Jurkat, Clone E6-1 (cell line): ENCODE data around the gene NDUFA13.
A peak's percentile ranks its signal among the peaks of the same experiment; 100 is the strongest.

Source experiments
- DNase-seq: peaks from one replicate; pipeline ENCODE4 v3.0.0-alpha.2; 2011; ENCODE audit warnings: low read depth, low spot score
- H3K4me3 ChIP-seq: 2 replicates; pipeline ENCODE4 v1.5.1; 2011; ENCODE audit warnings: mild to moderate bottlenecking, low read length, control low read depth, moderate library complexity

NDUFA13 gene

DNA sequence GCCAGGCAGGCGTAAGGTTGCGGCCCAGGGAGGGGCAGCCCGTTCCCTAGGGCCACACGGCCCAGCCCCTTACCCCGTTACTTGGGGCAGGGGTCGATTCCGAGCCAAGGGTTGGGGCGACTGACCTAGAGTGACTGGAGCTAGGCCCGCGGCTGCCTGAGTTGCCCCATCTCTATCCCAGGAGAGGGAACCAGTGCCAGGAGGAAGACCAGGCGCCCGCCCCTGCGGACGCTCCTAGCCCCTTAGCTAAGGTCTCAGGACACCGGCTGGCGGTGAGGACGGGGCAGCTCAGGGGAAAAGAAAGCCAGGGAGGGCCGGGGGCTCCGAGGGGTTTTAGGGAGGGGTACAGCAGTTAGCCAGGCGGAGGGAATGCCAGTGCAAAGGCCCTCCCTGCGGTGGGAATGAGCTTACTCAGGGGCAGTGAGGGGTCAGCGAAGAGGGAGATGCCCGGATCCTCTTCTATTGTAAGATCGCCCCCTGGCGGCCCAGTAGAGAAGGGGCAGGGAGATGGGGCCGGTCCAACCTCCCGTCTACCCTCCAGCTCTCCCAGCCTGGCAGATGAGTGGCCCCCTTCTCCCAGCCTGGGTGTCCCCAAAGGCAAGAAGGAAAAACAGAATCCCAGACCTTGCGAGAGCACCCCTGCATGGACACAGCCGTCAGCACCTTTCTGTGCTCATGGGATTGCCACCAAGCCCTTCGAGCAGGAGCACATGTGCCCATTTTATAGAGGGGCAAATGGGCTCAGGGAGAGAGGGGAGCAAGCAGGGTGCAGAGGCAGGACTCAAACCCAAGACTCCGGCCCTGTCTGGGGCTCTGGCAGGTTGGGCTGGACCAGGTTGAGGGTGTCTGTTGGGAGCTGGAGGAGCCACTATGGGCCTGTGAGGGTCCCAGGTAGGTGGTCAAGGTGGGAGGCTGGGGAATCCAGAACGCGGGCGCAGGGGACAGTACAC, 38.3 kb downstream of the NDUFA13 start:
- DNase-seq, result peak; percentile 17

DNA sequence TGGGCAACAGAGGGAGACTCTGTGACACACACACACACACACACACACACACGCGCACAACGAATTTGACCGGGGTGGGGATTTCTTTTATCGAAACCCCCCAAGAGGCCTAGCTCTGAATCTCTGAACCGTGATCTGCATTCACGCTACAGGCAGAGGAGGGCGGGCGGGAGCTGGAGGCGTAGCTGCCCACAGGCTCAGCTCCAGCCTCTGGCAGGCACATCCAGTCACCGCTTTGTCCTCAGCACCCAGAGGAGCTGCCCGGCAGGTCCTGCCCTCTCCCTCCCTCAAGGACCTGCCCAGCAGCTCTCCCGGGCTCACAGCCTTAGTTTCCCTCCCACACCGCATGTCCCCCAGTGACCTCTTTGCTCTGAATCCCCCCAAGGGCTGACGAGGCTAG, 42.0 kb downstream of the NDUFA13 start:
- no peak overlapping the region for H3K4me3 ChIP-seq
- DNase-seq, result no peak

More for the DNA sequence above, 38.3 kb downstream of the NDUFA13 start:
- H3K4me3 ChIP-seq, result no peak overlapping the region

DNA sequence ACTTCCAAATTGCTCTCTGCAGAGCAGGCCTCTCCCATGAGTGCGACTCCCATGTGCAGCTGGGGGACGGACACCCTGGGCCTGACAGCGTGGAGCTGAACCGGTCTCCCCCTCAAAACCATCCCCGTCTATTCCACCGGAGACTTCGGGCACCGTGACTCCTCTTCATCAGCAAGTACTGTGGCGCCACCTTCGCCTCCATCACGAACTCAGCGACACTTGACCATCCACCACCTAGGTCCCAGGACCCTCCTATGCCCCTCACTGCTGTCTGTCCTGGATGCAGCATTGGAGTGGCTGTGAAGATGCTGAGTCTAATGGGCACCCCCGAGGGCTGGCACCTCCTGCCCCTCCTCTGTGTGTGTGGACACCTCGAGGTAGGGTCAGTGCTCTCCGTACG, 42.6 kb downstream of the NDUFA13 start:
- no peak for DNase-seq
- H3K4me3 ChIP-seq, result no peak overlapping the region

DNA sequence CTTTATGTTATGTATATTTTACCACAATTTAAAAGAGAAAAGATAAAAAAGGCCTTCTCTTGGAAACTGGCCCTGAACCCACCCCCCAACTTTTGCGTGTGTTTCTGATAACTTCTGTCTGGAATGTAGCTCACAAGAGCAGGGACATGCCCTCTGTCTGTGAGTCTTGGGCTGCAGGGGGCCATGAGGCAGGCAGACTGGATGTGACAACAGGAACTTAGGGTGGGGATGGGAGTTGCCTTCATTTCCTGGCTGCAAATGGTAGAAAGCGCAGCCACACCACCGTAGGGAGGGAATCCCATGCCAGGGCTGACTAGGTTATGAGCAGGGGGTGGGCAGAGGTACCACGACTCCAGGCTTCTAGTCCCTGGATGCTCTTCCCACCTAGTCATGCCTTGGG, 43.9 kb downstream of the NDUFA13 start:
- H3K4me3 ChIP-seq, result no peak overlapping the region
- no peak for DNase-seq

DNA sequence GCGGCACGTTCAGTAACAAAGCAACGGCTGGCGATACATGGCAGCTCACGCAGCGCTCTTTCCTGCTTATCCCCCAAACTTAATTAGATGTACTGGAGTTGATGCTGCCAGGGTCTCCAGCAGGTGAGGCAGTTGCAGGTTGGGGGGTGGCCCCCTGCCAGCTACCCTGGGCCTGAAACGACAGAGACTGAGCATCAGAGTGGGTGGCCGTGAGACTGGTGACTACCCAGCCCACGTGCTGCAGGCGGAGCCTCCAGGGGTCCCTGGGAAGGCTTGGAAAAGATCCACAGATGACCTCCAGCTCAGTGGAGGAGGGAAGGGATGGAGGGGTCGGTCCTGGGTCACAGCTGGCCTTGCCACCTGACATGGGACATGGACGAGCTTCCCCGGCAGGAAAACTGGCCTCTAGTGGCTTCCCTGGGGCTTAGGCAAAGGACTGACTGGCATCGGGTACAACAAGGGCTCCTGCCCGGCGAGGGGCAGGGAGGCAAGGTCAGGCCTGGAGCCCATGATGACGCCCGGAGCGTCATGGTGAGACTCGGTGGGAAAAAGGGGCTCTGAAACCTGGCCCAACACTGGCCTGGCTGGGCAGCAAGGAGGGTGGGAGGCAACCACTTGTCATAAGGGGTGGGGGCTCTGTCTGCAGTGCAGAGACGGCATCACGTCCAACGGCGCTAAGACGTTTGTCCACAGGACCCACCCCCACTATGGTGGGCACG, 46.1 kb downstream of the NDUFA13 start:
- no peak overlapping the region for H3K4me3 ChIP-seq
- no peak for DNase-seq

DNA sequence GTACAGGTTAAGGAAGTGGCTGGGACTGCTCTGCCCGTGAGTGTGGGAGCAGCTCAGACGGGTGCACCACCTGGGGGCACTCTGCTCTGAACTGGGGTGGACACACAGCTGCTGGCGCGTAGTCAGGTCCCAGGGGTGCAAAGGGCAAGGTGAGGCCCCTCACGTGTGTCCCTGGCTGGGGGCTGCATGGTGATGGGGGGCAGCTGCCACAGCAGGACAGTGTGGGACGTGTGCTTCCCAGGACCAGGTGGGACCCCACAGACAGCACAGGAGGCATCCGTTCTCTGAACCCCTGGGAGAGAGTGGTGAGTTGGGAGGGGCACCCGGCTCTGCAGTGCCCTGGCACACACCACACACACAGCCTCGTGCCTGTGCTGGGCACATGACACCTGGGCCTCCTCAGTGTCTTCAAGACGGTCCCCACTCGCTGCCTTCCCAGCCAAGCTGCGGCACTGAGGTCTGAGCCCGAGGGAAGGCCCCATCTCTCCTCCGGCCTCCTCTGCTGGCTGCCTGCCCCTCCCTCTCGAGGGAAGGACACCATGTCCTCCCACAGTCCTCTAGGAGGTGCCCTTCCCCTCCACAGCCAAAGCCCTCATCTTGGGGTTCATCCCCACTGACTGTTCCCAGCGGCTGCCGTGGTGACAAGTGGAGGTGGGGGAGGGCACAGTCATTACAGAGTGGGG, 46.8 kb downstream of the NDUFA13 start:
- no peak overlapping the region for H3K4me3 ChIP-seq
- no peak for DNase-seq

DNA sequence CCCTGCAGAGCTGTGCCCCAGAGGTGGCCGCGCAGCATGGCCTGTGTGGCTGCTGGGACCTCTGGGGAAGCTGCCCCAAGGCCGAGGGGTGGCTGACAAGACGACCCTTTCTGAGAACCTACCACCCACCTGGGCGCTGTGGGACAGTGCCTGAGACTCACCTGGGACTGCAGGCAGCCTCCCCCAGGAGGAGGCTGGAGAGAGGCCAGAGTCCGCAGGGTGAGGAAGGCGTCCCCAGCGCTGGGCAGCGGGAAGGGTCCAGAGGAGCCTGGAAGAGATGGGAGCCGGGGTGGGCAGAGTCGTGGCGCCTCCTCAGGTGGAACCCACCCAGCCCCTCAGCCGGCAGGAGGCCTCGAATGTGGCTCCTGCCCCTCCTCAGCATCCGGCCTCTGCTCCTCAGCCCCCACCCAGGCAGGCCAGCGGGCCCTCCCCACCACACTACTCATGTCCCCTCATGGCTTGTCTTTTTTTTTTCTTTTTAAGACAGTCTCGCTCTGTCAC, 47.4 kb downstream of the NDUFA13 start:
- no peak overlapping the region for H3K4me3 ChIP-seq
- no peak for DNase-seq

DNA sequence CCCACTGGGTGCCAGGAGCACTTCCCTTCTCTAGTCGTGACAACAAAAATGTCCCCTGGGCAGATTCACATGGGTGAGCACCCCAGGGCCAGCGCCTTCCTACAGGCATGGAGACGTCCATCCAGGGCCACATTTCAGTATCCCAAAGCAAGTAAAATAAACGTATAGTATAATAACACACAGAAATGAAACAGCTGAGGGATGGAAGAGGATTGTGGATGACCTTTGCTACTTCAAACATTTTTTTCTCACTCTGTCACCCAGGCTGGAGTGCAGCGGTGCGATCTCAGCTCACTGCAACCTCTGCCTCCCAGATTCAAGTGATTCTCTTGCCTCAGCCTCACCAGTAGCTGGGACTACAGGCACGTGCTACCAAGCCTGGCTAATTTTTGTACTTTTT, 50.3 kb downstream of the NDUFA13 start:
- DNase-seq, result no peak
- H3K4me3 ChIP-seq, result no peak overlapping the region

DNA sequence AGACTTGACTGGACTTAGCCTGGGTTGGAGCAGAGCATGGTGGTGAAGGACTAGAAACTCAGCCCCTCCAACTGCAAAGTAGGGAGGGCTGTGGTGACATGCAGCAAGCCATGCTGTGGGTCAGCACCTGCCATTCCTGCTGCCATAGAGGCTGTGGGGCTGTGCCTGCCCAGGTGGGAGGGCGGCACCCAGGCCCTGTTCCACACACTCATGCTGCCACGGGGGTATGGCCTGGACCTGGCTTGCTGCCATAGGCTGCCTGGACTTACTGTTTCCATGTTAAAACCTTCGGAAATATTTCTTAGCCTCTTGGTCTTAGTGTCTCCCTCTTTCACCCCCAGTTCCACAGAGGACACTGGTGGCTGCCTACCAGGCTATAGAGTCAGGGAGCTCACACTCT, 51.4 kb downstream of the NDUFA13 start:
- no peak overlapping the region for H3K4me3 ChIP-seq
- no peak for DNase-seq

DNA sequence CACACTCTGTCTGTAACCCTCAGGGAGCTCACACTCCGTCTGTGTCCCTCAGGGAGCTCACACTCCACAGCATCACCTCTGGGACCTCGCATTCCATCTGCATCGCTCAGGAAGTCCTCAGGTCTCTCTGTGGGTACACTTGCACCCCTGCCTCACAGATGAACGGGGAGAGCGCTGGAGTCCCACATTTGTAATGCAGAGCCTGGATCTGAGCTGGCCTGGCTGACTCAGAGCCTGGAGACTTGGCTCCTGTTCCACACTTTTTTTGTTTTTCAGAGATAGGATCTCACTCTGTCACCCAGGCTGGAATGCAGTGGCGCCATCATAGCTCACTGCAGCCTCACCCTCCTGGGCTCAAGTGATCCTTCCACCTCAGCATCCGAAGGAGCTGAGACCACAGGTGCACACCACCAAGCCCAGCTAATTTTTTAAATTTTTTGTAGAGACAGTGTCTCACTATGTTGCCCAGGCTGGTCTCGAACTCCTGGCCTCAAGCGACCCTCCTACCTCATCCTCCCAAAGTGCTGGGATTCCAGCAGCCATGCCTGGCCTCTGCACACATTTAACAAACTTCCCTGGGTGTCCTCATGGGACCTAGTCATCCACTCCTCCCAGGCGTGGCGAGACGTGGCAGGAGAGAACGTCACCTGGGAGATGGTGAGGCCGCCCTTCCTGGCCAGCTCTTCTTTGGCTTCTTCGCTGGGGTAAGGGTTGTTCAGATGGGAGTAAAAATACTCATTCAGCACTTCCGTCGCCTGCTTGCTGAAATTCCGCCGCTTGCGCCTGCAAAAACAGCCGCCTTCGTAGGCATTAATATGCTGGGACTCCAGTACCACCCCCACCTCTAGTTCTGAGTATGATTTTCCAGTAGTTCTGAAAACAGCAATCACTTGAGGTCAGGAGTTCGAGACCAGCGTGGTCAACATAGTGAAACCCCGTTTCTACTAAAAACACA, 53.1 kb downstream of the NDUFA13 start:
- DNase-seq, result no peak
- no peak overlapping the region for H3K4me3 ChIP-seq

DNA sequence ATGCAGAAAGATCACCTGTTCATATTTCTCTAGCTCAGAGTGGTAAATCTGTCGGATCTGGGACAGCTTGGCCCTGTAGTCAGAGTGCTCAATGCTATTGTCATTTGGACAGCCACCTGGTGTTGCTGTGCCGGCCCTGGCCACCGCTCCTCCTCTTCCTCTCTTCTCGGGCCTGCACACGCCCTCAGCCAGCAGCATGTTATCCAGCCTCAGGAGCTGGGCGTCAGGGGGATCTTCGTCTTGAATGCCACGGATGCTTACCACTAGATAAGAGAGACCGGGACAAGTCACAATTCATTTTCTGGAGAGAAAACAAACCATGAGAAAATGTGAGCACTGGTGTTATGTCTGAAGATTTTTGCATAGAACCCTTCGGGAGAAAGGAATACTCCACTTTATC, 54.5 kb downstream of the NDUFA13 start:
- H3K4me3 ChIP-seq, result no peak overlapping the region

DNA sequence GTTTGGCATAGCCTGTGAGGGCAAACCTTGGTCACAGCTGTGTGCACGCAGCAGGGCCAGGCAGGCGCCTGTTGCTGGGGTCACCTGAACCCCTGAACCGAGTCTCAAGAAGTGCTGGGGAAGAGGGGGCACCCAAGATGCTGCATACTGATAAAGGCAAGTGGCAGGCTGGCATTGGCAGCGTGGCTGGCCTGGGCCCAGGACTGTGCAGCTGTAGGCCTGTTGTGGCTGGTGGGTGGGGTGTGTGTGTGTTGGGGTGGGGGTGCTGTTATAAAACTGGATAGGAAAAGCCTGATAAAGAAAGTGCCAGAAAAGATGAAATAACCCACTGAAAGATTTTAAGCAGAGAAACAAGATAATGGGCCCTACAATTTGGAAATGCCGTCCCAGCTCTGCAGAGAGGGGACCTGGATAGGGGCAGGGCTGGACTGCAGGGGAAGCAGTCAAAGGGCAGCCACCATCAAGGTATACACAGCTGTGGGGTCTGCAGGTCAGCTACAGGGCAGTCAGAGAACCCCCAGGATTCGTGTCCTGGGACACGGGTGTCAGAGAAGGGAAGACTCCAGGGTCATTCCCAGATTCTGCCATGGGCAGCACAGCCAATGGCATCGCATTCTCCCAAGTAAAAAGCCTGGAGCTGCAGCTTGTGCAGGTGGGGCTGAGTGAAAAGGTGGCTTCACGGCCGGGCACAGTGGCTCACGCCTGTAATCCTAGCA, 55.2 kb downstream of the NDUFA13 start:
- no peak overlapping the region for H3K4me3 ChIP-seq
- no peak for DNase-seq

More for the DNA sequence above, 54.5 kb downstream of the NDUFA13 start:
- DNase-seq, result no peak

DNA sequence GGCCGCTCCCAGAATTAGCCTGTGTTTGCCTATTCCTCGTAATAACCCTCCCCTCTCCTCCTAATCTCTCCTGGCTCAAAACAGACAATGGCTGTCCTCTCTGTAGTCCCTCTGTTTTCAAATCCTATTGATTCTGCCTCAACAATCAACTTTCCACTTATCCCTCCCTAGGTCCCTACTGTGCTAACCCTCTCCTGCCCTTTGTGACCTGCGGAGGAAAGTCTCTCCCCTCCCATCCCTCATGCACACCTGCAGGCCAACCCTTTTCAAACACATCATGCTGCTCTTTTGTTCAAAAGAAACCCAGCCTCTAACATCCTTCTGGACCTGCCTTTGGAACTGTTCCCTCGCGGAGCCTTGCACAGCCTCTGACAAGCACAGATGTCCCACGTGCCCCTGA, 59.4 kb downstream of the NDUFA13 start:
- DNase-seq, result no peak

More for the DNA sequence above, 59.4 kb downstream of the NDUFA13 start:
- no peak overlapping the region for H3K4me3 ChIP-seq
